HepG2 (cell line): ENCODE data around the gene ELOVL6.

Source experiments
- E2F1 ChIP-seq: sonication (generic); formaldehyde crosslinking; IDR thresholded peaks from 2 replicates; pipeline ENCODE4 v1.5.0; 2020; ENCODE audit warnings: missing genetic modification reagents
- MXI1 ChIP-seq: IDR thresholded peaks from 3 replicates; pipeline ENCODE4 v1.6.1; 2012; ENCODE audit warnings: low read depth, low read length, inconsistent platforms, borderline replicate concordance

DNA sequence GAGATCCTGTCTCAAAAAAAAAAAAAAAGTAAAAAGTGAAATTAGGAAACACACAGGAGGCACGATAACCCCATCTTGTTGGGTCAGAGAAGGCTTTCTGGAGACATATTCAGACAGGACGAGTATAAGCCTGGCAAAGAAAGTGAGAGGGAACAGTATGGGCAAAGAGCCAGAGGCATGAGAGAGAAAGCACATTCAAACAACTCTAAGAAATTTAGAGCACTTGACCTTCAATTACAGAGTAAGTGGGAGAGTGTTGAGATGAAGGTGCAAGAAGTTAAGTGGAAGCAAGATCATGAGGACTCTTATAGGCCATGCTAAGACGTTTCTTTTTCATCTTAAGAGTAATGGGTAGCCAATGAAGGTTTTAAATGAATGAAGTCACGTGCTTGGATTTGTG lies 70.4 kb downstream of the ELOVL6 start:
- TF ChIP-seq MXI1 (no peak), E2F1 (CRISPR knock-in tag) (no peak)
